ENCODE measurements around the gene ZNF366.
A peak's percentile ranks its signal among the peaks of the same experiment; 100 is the strongest.

Gene ZNF366

GRCh38 chr5:72489536-72489935 lies 17.7 kb downstream of the ZNF366 start:
- DNase-seq, result no peak

DNA sequence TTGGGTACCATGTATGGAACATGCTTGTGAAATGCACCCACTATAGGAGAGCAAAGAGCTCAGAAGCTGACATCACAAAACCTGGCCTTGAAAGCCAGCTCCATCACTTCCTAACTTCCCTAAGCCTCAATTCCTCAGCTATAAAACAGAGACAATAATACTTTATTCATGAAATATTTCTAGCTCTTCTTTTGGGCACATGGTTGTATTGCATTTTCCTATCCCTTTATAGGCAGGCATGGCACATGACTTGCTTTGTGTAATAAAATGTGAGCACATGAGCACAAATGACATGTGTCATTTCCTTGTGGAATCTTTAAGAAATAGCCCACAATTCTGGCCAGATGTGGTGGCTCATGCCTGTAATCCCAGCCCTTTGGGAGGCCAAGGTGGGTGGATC lies 18.5 kb downstream of the ZNF366 start:
- DNase-seq, result no peak

DNA sequence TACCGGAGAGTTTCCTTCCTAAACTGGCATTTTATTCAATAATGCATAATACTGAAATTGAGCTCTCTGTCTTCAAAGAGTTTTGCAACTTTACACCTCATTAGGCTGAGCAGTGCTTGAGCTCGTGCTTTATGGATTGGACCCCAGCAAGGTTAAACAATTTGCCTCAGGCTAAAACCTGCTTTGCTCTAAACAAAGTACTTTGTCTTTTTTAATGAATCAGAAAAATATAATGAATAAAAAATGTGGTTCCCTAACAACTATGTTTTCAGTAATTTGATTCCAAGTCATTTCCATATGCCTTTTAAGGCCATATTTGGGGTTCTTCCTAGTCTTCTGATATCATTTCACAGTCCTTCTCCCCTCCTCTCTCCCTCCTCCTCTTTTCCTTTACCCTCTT lies 20.0 kb downstream of the ZNF366 start:
- DNase-seq, result peak; percentile 29

DNA sequence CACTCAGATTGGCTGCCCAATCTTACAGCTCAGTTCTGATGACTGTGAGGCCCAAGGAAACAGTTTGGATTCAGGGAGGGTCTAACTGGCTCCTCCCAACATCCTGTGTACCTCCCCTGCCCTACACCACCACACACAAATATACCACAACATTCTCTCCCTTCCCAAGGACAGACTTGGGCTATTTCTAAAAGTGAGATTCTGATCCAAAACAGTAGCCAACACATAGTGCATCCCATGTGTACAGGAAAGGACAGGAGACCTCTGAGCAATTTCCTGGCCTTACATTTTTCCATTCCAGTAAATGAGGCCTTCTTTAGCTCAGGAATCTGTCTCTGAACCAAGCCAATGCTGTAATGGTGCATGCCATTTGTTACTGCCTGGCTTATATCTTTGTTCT lies 20.8 kb downstream of the ZNF366 start:
- no peak for DNase-seq

- no peak for DNase-seq
Measured at GRCh38 chr5:72485430-72485974, 21.7 kb downstream of the ZNF366 start.

DNA sequence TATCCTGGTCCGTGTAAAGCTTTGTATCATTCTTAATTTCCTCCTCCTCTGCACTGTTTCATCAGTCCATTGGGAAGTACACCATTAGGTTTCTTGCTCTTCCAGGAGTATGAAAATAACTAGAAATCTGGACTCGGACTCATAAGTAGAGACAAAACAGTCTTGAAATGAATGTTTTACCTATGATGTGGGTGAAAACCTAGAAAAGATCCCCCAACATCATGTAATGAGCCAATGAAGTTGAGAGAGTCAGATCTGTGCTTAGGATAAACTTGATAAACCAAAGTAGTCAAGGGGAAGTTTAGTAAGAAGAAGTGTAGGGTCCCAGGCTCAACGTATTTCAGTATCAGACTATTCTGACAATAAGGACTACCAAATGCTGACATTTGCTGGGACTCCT lies 25.2 kb downstream of the ZNF366 start:
- no peak for DNase-seq

DNA sequence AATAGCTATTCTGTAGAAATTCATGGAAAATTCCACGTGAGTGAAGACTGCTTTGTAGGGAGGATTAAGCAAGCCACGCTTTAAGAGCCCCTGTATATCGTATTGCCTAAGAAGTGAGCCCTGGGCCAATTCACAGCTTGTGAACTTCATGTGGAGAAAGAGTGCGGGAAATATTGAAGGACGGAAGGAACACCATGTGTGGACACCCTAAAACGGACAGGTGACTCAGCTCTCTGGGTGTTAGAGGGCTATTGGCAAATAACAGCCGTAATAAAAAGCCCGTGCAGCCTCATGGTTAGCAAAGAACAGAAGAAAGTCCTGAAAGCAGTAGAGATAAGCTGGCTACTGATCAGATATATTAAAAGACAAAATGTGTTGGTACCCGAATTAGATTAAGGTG lies 26.4 kb downstream of the ZNF366 start:
- DNase-seq, result no peak

GRCh38 chr5:72479921-72480320 lies 27.3 kb downstream of the ZNF366 start:
- DNase-seq, result no peak

GRCh38 chr5:72478684-72479083 lies 28.5 kb downstream of the ZNF366 start:
- no peak for DNase-seq

GRCh38 chr5:72478276-72478675 lies 28.9 kb downstream of the ZNF366 start:
- DNase-seq, result no peak

- DNase-seq, result no peak
Measured at GRCh38 chr5:72477644-72478043, 29.6 kb downstream of the ZNF366 start.

DNA sequence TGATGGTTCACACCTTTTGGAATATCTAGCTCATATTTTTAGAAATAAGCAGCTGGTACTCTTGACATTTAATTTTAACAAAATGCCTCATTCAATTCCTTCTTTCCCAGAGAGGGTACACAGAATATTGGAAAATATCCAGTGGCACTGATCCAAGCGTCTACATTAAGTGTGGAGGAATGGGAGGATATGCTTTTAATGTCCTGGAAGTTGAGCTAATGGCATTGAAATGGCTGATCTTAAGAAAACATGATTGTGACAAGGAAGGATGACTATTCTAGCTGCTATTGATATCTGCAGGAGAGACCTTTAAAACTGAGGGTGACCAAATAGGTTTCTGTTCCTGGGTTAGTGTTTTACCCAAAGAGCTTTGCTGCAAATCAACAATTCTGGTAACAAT lies 30.0 kb downstream of the ZNF366 start:
- DNase-seq, result no peak

DNA sequence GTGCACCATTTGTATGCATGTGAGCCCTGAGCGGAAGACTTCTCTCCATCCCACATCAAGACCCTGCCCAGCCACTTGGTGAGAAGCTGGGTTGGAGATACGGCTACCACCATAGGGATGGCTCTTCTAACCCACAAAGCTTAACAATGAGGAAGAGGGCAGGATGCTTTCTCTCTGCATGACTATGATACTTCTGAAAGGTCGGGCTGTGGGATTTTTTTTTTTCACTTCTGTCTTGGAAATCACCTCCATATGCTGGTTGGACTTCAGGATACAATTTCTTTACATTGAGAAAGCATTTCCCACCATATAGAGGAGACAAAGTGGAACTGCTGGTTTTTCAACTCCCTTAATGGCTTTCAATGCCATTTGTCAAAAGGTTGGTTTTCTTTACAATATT lies 30.5 kb downstream of the ZNF366 start:
- no peak for DNase-seq

- DNase-seq, result no peak
Measured at GRCh38 chr5:72476275-72476674, 30.9 kb downstream of the ZNF366 start.

DNA sequence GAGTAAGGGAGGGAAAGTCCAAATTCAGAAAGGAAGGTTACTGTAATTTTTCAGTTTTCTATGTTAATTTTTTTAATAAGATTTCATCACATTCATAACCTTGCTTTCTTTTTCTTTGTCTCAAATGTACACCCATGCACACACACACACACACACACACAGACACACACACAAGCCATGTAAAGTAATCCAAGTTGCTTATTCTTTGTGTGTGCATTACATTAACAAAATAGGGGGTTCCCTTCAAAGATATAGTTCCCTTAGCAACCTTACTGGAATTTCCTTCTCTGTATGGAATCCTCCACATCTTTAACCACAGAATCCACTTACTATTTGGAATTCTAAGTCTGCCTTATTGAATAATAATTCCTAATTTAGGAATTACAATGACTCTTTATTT lies 32.7 kb downstream of the ZNF366 start:
- DNase-seq, result no peak

- DNase-seq, result no peak
Measured at GRCh38 chr5:72474046-72474500, 33.1 kb downstream of the ZNF366 start.

DNA sequence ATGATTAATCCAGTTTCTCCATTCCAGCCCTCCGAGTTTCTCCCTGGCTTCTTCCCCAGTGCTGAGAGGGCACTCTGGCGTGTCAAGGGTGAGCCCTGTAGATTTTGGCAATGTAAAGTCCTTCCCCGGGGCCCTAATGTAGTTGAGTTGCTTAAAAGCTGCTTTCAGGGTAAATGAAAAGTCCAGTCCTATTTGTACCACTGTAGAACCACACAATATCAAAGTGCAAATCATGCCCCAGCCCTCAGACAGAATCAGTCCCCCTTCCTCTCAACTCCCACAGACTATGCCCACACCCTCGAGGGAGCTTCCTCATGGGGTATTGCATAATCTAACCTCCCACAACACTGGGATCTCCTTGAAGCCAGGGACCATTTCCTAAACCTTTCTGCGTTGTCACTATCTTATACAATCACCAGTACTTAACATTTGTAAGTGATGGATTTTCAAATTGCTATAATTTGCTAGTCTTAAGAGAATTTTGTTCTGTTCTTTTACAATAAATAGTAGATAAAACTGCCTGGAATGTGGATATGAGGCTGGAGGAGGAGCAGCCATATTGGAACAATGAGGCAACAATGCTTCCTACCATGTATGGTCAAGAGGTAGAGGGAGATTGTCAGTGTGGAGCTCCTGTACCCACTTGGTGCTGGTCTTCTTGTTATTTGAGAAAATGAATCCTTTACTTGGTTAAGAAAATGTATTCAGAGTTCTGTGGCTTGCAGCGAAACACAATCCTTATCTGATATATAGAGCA lies 34.4 kb downstream of the ZNF366 start:
- DNase-seq, result no peak

DNA sequence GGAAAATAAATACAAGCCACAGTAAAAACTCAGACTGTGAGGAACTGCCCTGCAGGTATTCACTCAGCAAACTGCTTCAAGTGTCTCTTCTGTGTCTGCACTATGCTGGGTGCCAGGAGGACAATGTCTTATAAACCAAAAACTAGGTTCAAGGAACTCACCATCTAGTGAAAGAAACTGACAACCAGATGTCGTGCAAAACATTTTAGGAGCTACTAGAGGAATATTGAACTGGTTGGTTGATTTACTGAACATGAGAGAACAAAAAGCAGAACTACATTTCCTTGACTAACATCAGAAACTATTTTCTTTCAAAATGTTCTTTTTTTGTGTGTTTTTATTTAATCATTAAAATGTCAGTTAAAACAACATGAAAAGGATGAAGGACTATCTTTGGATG lies 35.2 kb downstream of the ZNF366 start:
- no peak for DNase-seq

DNA sequence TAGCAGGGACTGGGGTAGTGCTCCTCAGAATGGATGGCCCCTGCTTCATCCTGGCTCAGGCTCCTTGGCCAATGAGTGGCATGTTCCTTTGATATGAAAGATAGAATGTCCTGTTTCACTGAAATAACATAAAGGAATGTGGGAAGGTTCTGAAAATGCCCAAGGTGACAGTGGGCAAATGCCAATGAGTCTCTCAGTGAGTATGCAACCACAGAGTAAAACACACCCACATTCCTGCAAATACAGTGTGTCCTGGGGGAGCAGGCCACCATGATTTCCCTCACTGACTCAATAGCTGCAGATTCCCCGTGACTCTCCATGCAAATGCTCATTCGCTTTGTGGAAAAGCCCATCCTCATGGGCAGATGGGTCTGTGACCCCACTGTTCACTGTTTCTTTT lies 36.4 kb downstream of the ZNF366 start:
- no peak for DNase-seq

DNA sequence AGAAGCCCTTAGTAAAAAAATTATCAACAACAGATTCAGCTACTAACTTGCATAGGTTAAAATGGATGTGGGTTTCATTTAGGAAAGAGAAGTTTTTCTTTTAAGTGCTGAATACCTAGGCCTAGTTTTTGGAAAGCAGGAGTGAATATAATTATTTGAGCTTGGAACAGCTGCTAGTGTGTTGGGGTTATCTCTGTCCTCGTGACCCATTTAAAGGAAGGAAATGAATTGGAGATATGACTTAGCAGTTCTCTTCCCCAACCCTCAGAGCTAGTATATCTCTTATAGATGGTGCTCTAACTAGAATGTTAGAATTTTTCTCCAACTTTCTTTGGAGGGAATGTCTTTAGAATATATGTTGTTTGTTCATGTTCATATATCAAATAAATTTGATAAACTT lies 38.6 kb downstream of the ZNF366 start:
- DNase-seq, result no peak

DNA sequence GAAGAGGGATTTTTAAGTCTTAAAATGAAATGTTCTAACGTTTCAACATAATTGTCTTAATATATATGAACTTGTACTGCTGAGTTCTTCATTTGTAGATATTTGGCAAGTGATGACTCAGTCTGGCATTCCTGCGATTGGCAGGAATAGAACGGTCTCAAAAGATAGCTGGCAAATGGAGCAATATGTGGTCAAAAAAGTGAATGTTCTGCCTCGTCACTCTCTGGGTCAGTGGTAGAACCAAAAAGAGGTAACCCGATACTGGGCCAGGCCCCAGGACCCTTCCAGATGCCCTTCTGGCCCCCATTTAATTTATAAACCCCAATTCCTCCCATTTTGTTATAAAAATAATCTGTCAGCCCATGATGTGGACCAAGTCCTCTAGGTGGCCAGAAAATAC lies 39.2 kb downstream of the ZNF366 start:
- DNase-seq, result no peak

GRCh38 chr5:72467461-72467860 lies 39.7 kb downstream of the ZNF366 start:
- no peak for DNase-seq

DNA sequence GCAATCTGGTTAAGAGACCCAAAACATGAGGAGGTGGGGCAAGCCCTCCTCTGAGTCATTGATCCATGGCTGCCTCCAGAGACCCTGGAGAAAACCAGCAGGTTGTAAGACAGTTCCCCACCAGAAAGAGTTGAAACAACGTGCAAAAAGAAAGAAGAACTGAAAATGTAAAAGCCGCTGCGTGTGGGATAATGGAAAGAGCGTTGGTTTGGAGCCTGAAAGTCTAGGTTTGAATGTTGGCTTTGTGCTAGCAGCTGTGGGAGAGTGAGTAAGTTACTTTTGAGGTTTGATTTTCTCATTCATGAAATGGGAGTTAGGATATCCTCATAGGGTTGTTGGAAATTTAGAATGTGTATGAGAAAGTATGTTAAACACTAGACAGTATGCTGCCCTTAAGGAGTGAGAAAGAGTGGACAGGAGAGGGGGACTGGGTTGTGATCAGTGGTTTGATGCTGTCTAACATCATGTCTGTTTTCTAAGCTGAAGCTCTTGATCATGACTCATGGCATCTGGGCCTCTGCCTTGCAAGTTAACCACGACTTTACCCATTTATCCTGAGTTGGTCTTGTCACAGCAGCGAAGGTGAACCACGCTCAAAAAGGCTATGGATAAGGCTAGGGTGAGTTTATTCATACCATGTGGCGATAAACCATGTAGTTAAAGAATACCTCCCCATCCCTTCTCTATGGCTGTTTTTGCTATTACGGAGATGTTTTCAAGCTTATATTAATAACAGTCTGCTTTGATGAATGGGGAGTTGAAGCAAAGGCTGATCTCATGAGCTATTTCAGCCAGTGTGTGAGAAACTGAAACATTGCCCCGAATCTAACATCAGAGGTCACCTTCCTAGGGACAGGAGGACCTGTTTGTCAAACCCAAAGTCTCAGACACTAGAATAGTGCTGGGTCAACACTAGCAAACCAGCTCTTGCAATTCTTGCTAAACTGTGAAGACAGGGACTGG lies 41.3 kb downstream of the ZNF366 start:
- no peak for DNase-seq

DNA sequence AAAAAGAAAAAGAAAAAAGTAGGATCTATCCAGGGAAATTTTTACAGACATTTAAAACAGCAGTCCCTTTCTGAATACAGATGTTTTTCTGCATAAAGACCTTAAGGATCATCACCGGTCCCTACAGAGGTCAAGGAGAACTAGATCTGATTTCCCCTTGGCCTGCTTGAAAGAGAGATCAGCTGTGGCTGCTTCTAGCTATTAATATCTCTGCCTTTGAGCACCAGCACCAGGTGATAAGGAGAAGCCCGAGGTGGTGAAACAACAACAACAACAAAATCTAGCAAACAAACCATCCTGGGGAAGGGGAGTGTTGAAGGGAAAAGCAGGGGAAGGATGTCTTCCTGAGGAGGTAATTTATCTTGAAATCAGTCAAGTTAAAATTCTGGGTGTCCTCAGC lies 42.1 kb downstream of the ZNF366 start:
- DNase-seq, result no peak
